K562 (cell line): Measurements from ENCODE around the gene DCAKD. TPM values are rescaled to one million over a fixed set of nuclear protein-coding genes. Genes with fewer than 3 reads are reported as not detected.

ENCODE experiments used
- CBX5 ChIP-seq: IDR thresholded peaks from 2 replicates; pipeline ENCODE4 v1.6.1; 2014; ENCODE audit warnings: low read depth, borderline replicate concordance
- NFE2 ChIP-seq: IDR thresholded peaks from 2 replicates; pipeline ENCODE4 v1.6.1; 2014; ENCODE audit warnings: antibody characterized with exemption, low read depth
- SMARCA4 ChIP-seq: fragments of 450-650 bp; IDR thresholded peaks from 2 replicates; pipeline ENCODE4 v1.6.1; 2016
- WHSC1 ChIP-seq: IDR thresholded peaks from one replicate; pipeline ENCODE4 v1.6.1; 2012; ENCODE audit warnings: low read length, control low read depth, inconsistent platforms
- polyA plus RNA-seq, 8 experiments: library from polyadenylated mRNA; depleted of rRNA in 4 of 8; stranded (reverse) in 5 of 8; unstranded in 3 of 8; fragments of >200 nt; fragmentation: Nextera tagmentation in 2 of 8; fragmentation: Illumina TruSeq in 1 of 8; extraction: Ambion mirVana in 2 of 8; extraction: Trizol in 1 of 8; gene quantifications; 2 replicates each; pipeline versions ENCODE4 v1.2.1 to v1.2.3, GENCODE V29; 2011 to 2014; ENCODE audit warnings: inconsistent platforms in 1 of 8, missing spikeins in 1 of 8
- total RNA-seq, 7 experiments: library from RNA; depleted of rRNA in 6 of 7; stranded (reverse); fragments of >200 nt in 6 of 7; fragmentation: Illumina TruSeq in 2 of 7; extraction: Trizol in 2 of 7; gene quantifications; 2 replicates each; pipeline versions ENCODE4 v1.2.1 to v1.2.3, GENCODE V29; 2011 to 2021; ENCODE audit warnings: low replicate concordance in 1 of 7
- TF ChIP-seq, protein P1 (sequence below): fragments of 250-450 bp; sonication (Bioruptor Pico); IDR thresholded peaks from 2 replicates; pipeline ENCODE4 v1.4.0; 2020
- TF ChIP-seq, protein P2 (sequence below): fragments of 200-800 bp; sonication (Bioruptor generic); IDR thresholded peaks from 2 replicates; pipeline ENCODE4 v1.6.1; 2017; ENCODE audit warnings: missing genetic modification characterization, missing compliant biosample characterization

DCAKD gene
- total and polyA plus RNA-seq, 9 of the 15 experiments (the other 6 are each of a cell fraction or from before 2014, with no cell fraction given) = 7.9 to 35.5 (median 21.4) TPM

DNA sequence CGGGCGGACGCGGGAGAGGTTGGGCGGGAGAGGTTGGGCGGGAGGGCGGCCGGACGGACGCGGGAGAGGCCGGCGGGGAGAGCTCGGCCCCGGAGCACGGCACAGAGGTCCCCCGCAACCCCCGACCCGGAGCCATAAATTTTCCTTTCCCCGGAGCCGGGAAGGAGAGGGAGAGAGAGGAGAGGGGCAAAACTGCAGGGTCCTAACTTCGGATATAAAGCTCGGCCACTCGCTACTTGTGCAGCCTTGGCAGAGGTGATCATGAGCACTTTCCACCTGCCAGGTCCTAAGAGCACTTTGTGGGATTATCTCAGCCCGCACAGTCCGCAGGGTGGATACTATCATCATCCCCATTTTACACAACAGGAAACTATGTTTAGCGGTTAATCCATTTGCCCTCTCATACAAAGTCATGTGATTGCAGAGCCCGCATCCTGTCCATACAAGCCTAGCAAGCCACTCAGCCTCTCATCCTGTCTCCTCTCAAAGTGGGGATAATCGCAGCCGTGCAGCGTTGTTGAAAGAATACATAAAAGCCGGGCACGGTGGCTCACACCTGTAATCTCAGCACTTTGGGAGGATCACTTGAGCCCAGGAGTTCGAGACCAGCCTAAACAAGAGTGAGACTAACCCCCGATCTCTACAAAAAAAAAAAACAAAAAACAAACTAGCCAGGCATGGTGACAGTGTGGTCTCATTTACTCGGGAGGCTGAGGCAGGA, 780 bp upstream of the DCAKD start (continued):
- TF ChIP-seq SMARCA4 = peak; percentile 16; the same call in 1 of the 2 replicates
- TF ChIP-seq, protein P1, sequence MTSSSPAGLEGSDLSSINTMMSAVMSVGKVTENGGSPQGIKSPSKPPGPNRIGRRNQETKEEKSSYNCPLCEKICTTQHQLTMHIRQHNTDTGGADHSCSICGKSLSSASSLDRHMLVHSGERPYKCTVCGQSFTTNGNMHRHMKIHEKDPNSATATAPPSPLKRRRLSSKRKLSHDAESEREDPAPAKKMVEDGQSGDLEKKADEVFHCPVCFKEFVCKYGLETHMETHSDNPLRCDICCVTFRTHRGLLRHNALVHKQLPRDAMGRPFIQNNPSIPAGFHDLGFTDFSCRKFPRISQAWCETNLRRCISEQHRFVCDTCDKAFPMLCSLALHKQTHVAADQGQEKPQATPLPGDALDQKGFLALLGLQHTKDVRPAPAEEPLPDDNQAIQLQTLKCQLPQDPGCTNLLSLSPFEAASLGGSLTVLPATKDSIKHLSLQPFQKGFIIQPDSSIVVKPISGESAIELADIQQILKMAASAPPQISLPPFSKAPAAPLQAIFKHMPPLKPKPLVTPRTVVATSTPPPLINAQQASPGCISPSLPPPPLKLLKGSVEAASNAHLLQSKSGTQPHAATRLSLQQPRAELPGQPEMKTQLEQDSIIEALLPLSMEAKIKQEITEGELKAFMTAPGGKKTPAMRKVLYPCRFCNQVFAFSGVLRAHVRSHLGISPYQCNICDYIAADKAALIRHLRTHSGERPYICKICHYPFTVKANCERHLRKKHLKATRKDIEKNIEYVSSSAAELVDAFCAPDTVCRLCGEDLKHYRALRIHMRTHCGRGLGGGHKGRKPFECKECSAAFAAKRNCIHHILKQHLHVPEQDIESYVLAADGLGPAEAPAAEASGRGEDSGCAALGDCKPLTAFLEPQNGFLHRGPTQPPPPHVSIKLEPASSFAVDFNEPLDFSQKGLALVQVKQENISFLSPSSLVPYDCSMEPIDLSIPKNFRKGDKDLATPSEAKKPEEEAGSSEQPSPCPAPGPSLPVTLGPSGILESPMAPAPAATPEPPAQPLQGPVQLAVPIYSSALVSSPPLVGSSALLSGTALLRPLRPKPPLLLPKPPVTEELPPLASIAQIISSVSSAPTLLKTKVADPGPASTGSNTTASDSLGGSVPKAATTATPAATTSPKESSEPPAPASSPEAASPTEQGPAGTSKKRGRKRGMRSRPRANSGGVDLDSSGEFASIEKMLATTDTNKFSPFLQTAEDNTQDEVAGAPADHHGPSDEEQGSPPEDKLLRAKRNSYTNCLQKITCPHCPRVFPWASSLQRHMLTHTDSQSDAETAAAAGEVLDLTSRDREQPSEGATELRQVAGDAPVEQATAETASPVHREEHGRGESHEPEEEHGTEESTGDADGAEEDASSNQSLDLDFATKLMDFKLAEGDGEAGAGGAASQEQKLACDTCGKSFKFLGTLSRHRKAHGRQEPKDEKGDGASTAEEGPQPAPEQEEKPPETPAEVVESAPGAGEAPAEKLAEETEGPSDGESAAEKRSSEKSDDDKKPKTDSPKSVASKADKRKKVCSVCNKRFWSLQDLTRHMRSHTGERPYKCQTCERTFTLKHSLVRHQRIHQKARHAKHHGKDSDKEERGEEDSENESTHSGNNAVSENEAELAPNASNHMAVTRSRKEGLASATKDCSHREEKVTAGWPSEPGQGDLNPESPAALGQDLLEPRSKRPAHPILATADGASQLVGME = no peak
- no peak for TF ChIP-seq CBX5
- no peak for TF ChIP-seq NFE2
- TF ChIP-seq, protein P2, sequence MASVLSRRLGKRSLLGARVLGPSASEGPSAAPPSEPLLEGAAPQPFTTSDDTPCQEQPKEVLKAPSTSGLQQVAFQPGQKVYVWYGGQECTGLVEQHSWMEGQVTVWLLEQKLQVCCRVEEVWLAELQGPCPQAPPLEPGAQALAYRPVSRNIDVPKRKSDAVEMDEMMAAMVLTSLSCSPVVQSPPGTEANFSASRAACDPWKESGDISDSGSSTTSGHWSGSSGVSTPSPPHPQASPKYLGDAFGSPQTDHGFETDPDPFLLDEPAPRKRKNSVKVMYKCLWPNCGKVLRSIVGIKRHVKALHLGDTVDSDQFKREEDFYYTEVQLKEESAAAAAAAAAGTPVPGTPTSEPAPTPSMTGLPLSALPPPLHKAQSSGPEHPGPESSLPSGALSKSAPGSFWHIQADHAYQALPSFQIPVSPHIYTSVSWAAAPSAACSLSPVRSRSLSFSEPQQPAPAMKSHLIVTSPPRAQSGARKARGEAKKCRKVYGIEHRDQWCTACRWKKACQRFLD (CRISPR knock-in tag) = 0 out of 2 replicates have a peak, but pooled peaks have one; percentile 40
- no peak for TF ChIP-seq WHSC1
